HG03442 (cell line): ENCODE measurements around the gene PTH2R.
"Not testable (repeated sequence)": the region's sequence is repeated elsewhere in the genome, so short reads cannot be mapped to it uniquely, and the experiment has no call there.

ENCODE experiments used
- ATAC-seq: cut with Tn5 transposase; IDR thresholded peaks from one replicate; pipeline ENCODE4 v1.9.1; 2021; ENCODE audit warnings: mild to moderate bottlenecking, moderate library complexity; ENCODE audit not compliant: unreplicated experiment

Gene PTH2R

GRCh38 chr2:208482453-208483015 lies 75.9 kb downstream of the PTH2R start:
- not testable (repeated sequence) for ATAC-seq

GRCh38 chr2:208485390-208485789 lies 78.8 kb downstream of the PTH2R start:
- ATAC-seq, result no peak

- ATAC-seq, result no peak
Measured at GRCh38 chr2:208488686-208489564, 82.3 kb downstream of the PTH2R start.

- no peak for ATAC-seq
Measured at GRCh38 chr2:208489687-208490086, 83.1 kb downstream of the PTH2R start.

GRCh38 chr2:208490492-208490891 lies 83.9 kb downstream of the PTH2R start:
- no peak for ATAC-seq

GRCh38 chr2:208491641-208492040 lies 85.0 kb downstream of the PTH2R start:
- no peak for ATAC-seq

GRCh38 chr2:208492069-208492468 lies 85.5 kb downstream of the PTH2R start:
- no peak for ATAC-seq

- no peak for ATAC-seq
Measured at GRCh38 chr2:208493186-208493585, 86.6 kb downstream of the PTH2R start.

GRCh38 chr2:208496129-208496528 lies 89.5 kb downstream of the PTH2R start:
- no peak for ATAC-seq

GRCh38 chr2:208501206-208501605 lies 94.6 kb downstream of the PTH2R start:
- no peak for ATAC-seq

GRCh38 chr2:208502288-208502687 lies 95.7 kb downstream of the PTH2R start:
- ATAC-seq, result no peak

- ATAC-seq, result not testable (repeated sequence)
Measured at GRCh38 chr2:208505365-208505764, 98.8 kb downstream of the PTH2R start.

GRCh38 chr2:208509586-208509985 lies 103.0 kb downstream of the PTH2R start:
- ATAC-seq, result no peak

GRCh38 chr2:208511016-208511415 lies 104.4 kb downstream of the PTH2R start:
- ATAC-seq, result no peak

GRCh38 chr2:208511573-208511972 lies 105.0 kb downstream of the PTH2R start:
- no peak for ATAC-seq

GRCh38 chr2:208515099-208515498 lies 108.5 kb downstream of the PTH2R start:
- no peak for ATAC-seq

- ATAC-seq, result not testable (repeated sequence)
Measured at GRCh38 chr2:208523069-208523468, 116.5 kb downstream of the PTH2R start.

- ATAC-seq, result not testable (repeated sequence)
Measured at GRCh38 chr2:208525165-208525564, 118.6 kb downstream of the PTH2R start.

- ATAC-seq, result no peak
Measured at GRCh38 chr2:208529796-208530195, 123.2 kb downstream of the PTH2R start.

GRCh38 chr2:208531361-208531760 lies 124.8 kb downstream of the PTH2R start:
- peak; percentile 57 for ATAC-seq

- not testable (repeated sequence) for ATAC-seq
Measured at GRCh38 chr2:208535578-208535977, 129.0 kb downstream of the PTH2R start.

- no peak for ATAC-seq
Measured at GRCh38 chr2:208541461-208541988, 134.9 kb downstream of the PTH2R start.
